ENCODE data around the gene CCL19.
A peak's percentile ranks its signal among the peaks of the same experiment; 100 is the strongest.

CCL19 gene

GRCh38 chr9:34701769-34702736 is 11.0 kb upstream of the CCL19 start:
- in situ Hi-C loops (cut with HindIII; ENCODE audit: low pct_ligation_motif_present, low pct_unique_long_range_greater_than_20kb, low sequenced_read_pairs), result no loop called here
- peak; percentile 65 for DNase-seq

- peak; percentile 58 for DNase-seq
- in situ Hi-C loops (cut with HindIII; ENCODE audit: low pct_ligation_motif_present, low pct_unique_long_range_greater_than_20kb, low sequenced_read_pairs), result no loop called here
Measured at GRCh38 chr9:34701023-34701768, 10.1 kb upstream of the CCL19 start.

DNA sequence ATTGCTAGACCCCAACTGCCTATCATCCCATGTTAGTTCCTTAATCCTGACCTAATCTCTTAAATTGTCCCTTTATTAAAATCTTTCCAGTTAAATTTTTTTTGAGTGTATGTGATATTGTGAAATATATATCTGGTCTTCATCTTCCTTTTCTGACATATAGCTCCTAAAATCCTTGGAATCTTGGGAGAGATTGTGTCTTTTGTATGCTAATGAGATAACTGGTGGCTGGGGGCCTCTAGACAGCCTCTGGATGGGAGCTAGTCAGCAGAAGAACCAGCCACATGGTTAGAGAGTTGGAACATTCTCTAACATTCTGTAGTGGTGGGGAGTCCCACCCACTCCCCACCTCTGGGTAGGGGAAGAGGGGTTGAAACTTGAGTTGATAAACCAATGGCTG is 3.7 kb upstream of the CCL19 start:
- in situ Hi-C loops (cut with HindIII; ENCODE audit: low pct_ligation_motif_present, low pct_unique_long_range_greater_than_20kb, low sequenced_read_pairs), result no loop called here
- DNase-seq, result no peak

GRCh38 chr9:34693560-34693959 is 2.5 kb upstream of the CCL19 start:
- no peak for DNase-seq
- in situ Hi-C loops (cut with HindIII; ENCODE audit: low pct_ligation_motif_present, low pct_unique_long_range_greater_than_20kb, low sequenced_read_pairs), result no loop called here

DNA sequence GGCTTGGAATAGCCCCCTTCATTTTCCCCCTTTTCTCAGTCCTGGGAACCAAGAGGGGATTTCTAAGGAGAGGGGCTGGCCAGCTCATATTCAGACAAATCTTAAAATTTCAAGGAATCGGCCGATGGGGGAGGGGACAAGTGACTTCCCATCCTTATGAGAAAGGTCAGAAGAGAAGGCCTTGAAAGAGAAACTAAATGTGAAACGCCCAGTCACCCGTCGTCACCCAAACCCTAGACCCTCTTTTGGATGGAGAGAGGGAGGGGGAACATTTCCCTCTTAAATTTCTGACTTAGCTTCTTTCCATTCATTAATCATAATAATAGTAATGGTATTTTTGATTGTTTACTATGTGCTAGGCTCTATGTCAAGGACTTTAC is 850 bp upstream of the CCL19 start:
- in situ Hi-C loops (cut with HindIII; ENCODE audit: low pct_ligation_motif_present, low pct_unique_long_range_greater_than_20kb, low sequenced_read_pairs), result no loop called here
- DNase-seq, result no peak

- in situ Hi-C loops (cut with HindIII; ENCODE audit: low pct_ligation_motif_present, low pct_unique_long_range_greater_than_20kb, low sequenced_read_pairs), result no loop called here
- no peak for DNase-seq
Measured at GRCh38 chr9:34689512-34689911, 1.6 kb downstream of the CCL19 start.

DNA sequence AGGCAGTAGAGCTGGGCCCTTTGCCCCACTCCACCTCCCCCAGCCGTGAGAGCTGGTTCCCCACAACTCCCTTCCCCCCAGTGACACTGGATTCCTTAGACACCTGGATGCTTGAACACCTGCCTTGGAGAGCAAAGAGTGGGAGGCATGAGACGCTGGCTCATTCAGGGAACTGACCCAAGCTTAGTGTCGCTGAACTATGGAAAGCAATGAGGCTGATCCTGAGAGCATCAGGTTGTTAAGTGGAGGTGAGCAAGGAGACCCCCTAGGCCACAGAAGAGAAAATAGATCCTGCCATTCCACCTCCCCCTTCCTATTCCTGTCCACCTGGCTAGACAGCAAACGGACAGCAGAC is 2.0 kb downstream of the CCL19 start:
- in situ Hi-C loops (cut with HindIII; ENCODE audit: low pct_ligation_motif_present, low pct_unique_long_range_greater_than_20kb, low sequenced_read_pairs), result no loop called here
- DNase-seq, result no peak

DNA sequence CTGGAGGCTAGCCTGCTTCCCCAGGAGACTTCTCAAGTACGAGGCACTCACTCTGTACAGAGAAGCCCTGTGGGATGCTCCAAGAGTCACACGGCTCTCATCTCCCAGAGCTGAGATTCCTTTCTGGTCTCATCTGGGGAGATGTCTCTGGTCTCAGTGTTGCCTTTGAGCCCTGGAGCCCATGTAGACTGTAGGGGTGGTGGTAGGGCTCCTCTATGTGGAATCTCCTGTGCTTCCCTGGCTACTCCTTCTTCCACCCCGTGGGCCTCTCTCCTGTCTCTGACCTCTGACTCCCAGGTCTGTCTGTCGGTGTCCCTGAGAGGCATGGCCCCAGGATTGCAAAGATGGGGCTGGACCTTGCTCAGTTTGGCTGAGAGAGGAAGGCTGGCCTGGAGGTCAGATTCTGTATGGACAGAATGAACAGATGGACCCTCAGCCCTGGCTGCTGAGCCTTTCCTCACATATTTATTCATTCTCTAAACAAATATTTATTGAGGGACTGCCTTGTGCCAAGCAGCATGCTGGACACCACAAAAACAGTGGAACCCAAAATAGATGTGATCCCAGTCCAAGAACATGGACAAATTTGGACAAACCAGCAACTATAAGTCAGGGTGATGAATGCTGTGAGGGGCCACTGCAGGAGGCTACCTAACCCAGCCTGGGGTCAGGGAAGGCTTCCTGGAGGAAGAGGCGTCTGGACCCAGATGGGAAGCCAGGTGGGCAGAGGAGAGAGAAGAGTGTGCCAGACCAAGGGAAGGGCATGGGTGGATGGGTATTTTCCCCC is 2.6 kb downstream of the CCL19 start:
- DNase-seq, result no peak
- in situ Hi-C loops (cut with HindIII; ENCODE audit: low pct_ligation_motif_present, low pct_unique_long_range_greater_than_20kb, low sequenced_read_pairs), result no loop called here

DNA sequence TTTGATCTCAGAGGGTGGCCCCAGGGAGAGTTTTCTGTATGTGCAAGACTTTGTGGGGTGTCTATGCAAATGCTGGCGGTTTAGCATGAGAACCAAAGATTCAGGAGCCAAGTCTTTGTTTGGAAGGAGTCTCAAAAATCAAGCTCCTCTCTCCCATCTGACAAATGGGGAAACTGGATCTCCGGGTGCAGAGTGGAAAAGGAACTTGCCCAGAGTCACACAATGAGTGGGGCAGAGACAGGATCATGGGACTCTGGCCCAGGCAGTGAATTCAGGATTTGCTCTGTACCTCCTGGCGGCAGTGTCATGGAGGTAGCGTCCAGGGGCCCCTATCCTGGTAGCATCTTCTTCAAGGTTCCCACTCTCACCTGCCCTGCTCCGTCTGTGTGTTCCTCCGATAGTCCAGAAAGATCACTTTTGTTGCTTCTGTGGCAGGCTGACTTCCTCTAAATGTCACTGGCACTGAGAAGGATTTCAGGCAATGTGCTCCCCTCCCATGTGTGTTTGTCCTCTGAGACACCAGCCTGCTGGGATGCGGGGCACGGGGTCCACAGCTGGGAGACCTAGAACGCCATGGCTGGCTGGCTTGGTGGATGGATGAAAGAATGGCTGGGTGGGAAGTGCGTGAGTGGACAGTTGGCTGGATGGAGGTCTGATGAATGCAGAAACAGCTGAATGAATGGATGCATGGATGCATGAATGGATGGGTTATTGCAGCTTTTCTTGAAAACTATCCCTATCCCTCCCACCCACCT is 3.6 kb downstream of the CCL19 start:
- in situ Hi-C loops (cut with HindIII; ENCODE audit: low pct_ligation_motif_present, low pct_unique_long_range_greater_than_20kb, low sequenced_read_pairs), result no loop called here
- no peak for DNase-seq

- no peak for DNase-seq
- in situ Hi-C loops (cut with HindIII; ENCODE audit: low pct_ligation_motif_present, low pct_unique_long_range_greater_than_20kb, low sequenced_read_pairs), result no loop called here
Measured at GRCh38 chr9:34686732-34687131, 4.3 kb downstream of the CCL19 start.

GRCh38 chr9:34686231-34686630 is 4.8 kb downstream of the CCL19 start:
- in situ Hi-C loops (cut with HindIII; ENCODE audit: low pct_ligation_motif_present, low pct_unique_long_range_greater_than_20kb, low sequenced_read_pairs), result no loop called here
- DNase-seq, result no peak

- in situ Hi-C loops (cut with HindIII; ENCODE audit: low pct_ligation_motif_present, low pct_unique_long_range_greater_than_20kb, low sequenced_read_pairs), result no loop called here
- DNase-seq, result no peak
Measured at GRCh38 chr9:34685591-34685990, 5.5 kb downstream of the CCL19 start.

- in situ Hi-C loops (cut with HindIII; ENCODE audit: low pct_ligation_motif_present, low pct_unique_long_range_greater_than_20kb, low sequenced_read_pairs), result no loop called here
- DNase-seq, result no peak
Measured at GRCh38 chr9:34684816-34685215, 6.3 kb downstream of the CCL19 start.

- in situ Hi-C loops (cut with HindIII; ENCODE audit: low pct_ligation_motif_present, low pct_unique_long_range_greater_than_20kb, low sequenced_read_pairs), result no loop called here
- DNase-seq, result no peak
Measured at GRCh38 chr9:34684145-34684544, 6.9 kb downstream of the CCL19 start.

- in situ Hi-C loops (cut with HindIII; ENCODE audit: low pct_ligation_motif_present, low pct_unique_long_range_greater_than_20kb, low sequenced_read_pairs), result no loop called here
- no peak for DNase-seq
Measured at GRCh38 chr9:34675869-34676268, 15.2 kb downstream of the CCL19 start.

- DNase-seq, result peak; percentile 80
- in situ Hi-C loops (cut with HindIII; ENCODE audit: low pct_ligation_motif_present, low pct_unique_long_range_greater_than_20kb, low sequenced_read_pairs), result no loop called here
Measured at GRCh38 chr9:34675048-34675714, 15.9 kb downstream of the CCL19 start.

GRCh38 chr9:34674440-34674839 is 16.6 kb downstream of the CCL19 start:
- in situ Hi-C loops (cut with HindIII; ENCODE audit: low pct_ligation_motif_present, low pct_unique_long_range_greater_than_20kb, low sequenced_read_pairs), result no loop called here
- no peak for DNase-seq

DNA sequence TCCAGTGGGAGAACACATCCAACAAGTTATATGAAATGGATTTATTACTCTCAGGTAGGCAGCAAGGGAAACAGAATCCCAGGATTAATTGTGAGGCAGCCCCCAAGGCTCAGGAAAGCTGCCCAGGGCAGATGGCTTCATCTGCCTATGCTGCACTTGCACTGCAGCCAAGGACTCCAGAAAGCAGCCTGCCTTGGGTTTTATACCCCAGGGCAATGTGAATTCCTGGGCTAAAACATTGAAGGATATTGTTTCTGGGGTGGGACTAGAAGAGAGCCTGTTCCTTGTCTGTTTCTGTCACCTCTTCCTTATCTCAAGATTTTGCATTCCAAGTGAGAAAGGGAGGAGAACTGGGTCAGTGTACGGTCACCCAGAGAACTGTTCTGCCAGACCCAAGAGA is 19.8 kb downstream of the CCL19 start:
- DNase-seq, result no peak
- in situ Hi-C loops (cut with HindIII; ENCODE audit: low pct_ligation_motif_present, low pct_unique_long_range_greater_than_20kb, low sequenced_read_pairs), result no loop called here

Measured in ACHN (cell line).